Trophoblast cell (in vitro differentiated cells and primary cell): Measurements from ENCODE around the gene NLRC5.

ENCODE experiments used
- DNase-seq, 2 donors: peaks; one replicate each; pipeline ENCODE4 v3.0.0-alpha.2; 2016
- H2AFZ ChIP-seq: 2 replicates; pipeline ENCODE4 v1.6.1; 2013; ENCODE audit warnings: low read length, moderate library complexity, mild to moderate bottlenecking; ENCODE audit not compliant: insufficient read depth, poor library complexity
- H2AK5ac ChIP-seq: 2 replicates; pipeline ENCODE4 v1.6.1; 2013; ENCODE audit warnings: mild to moderate bottlenecking, low read length
- H2BK120ac ChIP-seq: 2 replicates; pipeline ENCODE4 v1.6.1; 2013; ENCODE audit warnings: low read length, mild to moderate bottlenecking, moderate library complexity; ENCODE audit not compliant: insufficient read depth, poor library complexity
- H2BK12ac ChIP-seq: 2 replicates; pipeline ENCODE4 v1.6.1; 2013; ENCODE audit warnings: mild to moderate bottlenecking, low read length, moderate library complexity
- H2BK5ac ChIP-seq: 2 replicates; pipeline ENCODE4 v1.6.1; 2013; ENCODE audit warnings: low read length, low read depth, moderate library complexity, mild to moderate bottlenecking; ENCODE audit not compliant: poor library complexity
- H3K14ac ChIP-seq: 2 replicates; pipeline ENCODE4 v1.6.1; 2013; ENCODE audit warnings: mild to moderate bottlenecking, low read length
- H3K18ac ChIP-seq: 2 replicates; pipeline ENCODE4 v1.6.1; 2013; ENCODE audit warnings: mild to moderate bottlenecking, low read length
- H3K23ac ChIP-seq: 2 replicates; pipeline ENCODE4 v1.6.1; 2013; ENCODE audit warnings: low read length
- H3K27ac ChIP-seq: 2 replicates; pipeline ENCODE4 v1.5.1; 2013; ENCODE audit warnings: low read depth, mild to moderate bottlenecking, inconsistent platforms, low read length, moderate library complexity
- H3K27me3 ChIP-seq: 2 replicates; pipeline ENCODE4 v1.6.1; 2013; ENCODE audit warnings: inconsistent platforms, mild to moderate bottlenecking, low read length, moderate library complexity; ENCODE audit not compliant: insufficient read depth
- H3K36me3 ChIP-seq, 2 experiments: 1 replicate in 1 of 2; 2 replicates in 1 of 2; pipeline ENCODE4 v1.6.1; 2013; ENCODE audit warnings: low read length in 2 of 2, mild to moderate bottlenecking in 2 of 2, moderate library complexity in 1 of 2; ENCODE audit not compliant: insufficient read depth in 2 of 2, control insufficient read depth in 1 of 2
- H3K4ac ChIP-seq: 2 replicates; pipeline ENCODE4 v1.6.1; 2013; ENCODE audit warnings: low read depth, mild to moderate bottlenecking, low read length, moderate library complexity
- H3K4me1 ChIP-seq, 2 experiments: 1 replicate in 1 of 2; 2 replicates in 1 of 2; pipeline ENCODE4 v1.6.1; 2013; ENCODE audit warnings: low read length in 2 of 2, mild to moderate bottlenecking in 2 of 2, moderate library complexity in 1 of 2; ENCODE audit not compliant: insufficient read depth in 2 of 2, control insufficient read depth in 1 of 2
- H3K4me2 ChIP-seq: 2 replicates; pipeline ENCODE4 v1.6.1; 2013; ENCODE audit warnings: inconsistent platforms, mild to moderate bottlenecking, low read length, moderate library complexity
- H3K4me3 ChIP-seq: 2 replicates; pipeline ENCODE4 v1.5.1; 2013; ENCODE audit warnings: mild to moderate bottlenecking, low read depth, low read length, inconsistent platforms
- H3K79me1 ChIP-seq: one replicate; pipeline ENCODE4 v1.6.1; 2013; ENCODE audit warnings: low read length
- H3K79me2 ChIP-seq: 2 replicates; pipeline ENCODE4 v1.6.1; 2013; ENCODE audit warnings: low read length, mild to moderate bottlenecking; ENCODE audit not compliant: control insufficient read depth, insufficient read depth, poor library complexity
- H3K9ac ChIP-seq: 2 replicates; pipeline ENCODE4 v1.6.1; 2013; ENCODE audit warnings: mild to moderate bottlenecking, low read length
- H3K9me3 ChIP-seq: 2 replicates; pipeline ENCODE4 v1.6.1; 2013; ENCODE audit warnings: low read depth, mild to moderate bottlenecking, control low read depth, inconsistent platforms, low read length; ENCODE audit not compliant: insufficient read depth
- H4K12ac ChIP-seq: 2 replicates; pipeline ENCODE4 v1.6.1; 2013; ENCODE audit warnings: low read depth, mild to moderate bottlenecking, low read length, moderate library complexity
- H4K8ac ChIP-seq: 2 replicates; pipeline ENCODE4 v1.6.1; 2013; ENCODE audit warnings: low read depth, mild to moderate bottlenecking, low read length, moderate library complexity
- H4K91ac ChIP-seq: one replicate; pipeline ENCODE4 v1.6.1; 2013; ENCODE audit warnings: low read depth, mild to moderate bottlenecking, low read length, moderate library complexity
- WGBS: extraction: QIAGEN DNeasy Blood & Tissue Kit; methylation state at CpG from one replicate; pipeline ENCODE4 v1.1.7; 2013; ENCODE audit warnings: missing lambda C conversion rate; ENCODE audit not compliant: insufficient read length, insufficient coverage; ENCODE audit errors: extremely low coverage; 5-methylcytosine and 5-hydroxymethylcytosine counted together

The NLRC5 gene

GRCh38 chr16:57104706-57105105, 115.3 kb downstream of the NLRC5 start:
- Histone ChIP-seq H2BK5ac (no peak overlapping the region), H3K9me3 (peaks cover 3% of the 10 kb centered on the region), H3K4me3 (no peak overlapping the region), H3K4me1 (peaks cover 3 to 8% of the 10 kb centered on the region in 2 experiments), H2BK12ac (no peak overlapping the region), H3K23ac (no peak overlapping the region), H3K79me1 (no peaks in the 10 kb centered on the region), H2AK5ac (no peak overlapping the region), H2BK120ac (no peak overlapping the region), H4K8ac (no peak overlapping the region), H3K14ac (no peak overlapping the region), H3K79me2 (no peaks in the 10 kb centered on the region), H3K27me3 (no peaks in the 10 kb centered on the region), H3K27ac (no peak overlapping the region), H4K12ac (no peak overlapping the region), H4K91ac (no peak overlapping the region), H3K9ac (no peak overlapping the region), H2AFZ (no peak overlapping the region), H3K36me3 (peaks cover 1 to 2% of the 10 kb centered on the region in 2 experiments), H3K18ac (no peak overlapping the region), H3K4ac (no peak overlapping the region), H3K4me2 (no peak overlapping the region)
- DNase-seq = no peak
- WGBS = no CpG with 5 or more reads among the region's 3 CpGs

GRCh38 chr16:57105184-57105583, 115.8 kb downstream of the NLRC5 start:
- Histone ChIP-seq H3K36me3 (peaks cover 1 to 2% of the 10 kb centered on the region in 2 experiments), H2BK12ac (no peak overlapping the region), H3K9ac (no peak overlapping the region), H2AK5ac (no peak overlapping the region), H2BK120ac (no peak overlapping the region), H4K8ac (no peak overlapping the region), H3K79me2 (no peaks in the 10 kb centered on the region), H3K18ac (no peak overlapping the region), H4K12ac (no peak overlapping the region), H3K27me3 (no peaks in the 10 kb centered on the region), H3K4me1 (peaks cover 6 to 11% of the 10 kb centered on the region in 2 experiments), H3K27ac (no peak overlapping the region), H3K14ac (no peak overlapping the region), H3K79me1 (no peaks in the 10 kb centered on the region), H3K23ac (no peak overlapping the region), H2AFZ (no peak overlapping the region), H3K9me3 (peaks cover 3% of the 10 kb centered on the region), H3K4me2 (no peak overlapping the region), H3K4me3 (no peak overlapping the region), H3K4ac (no peak overlapping the region), H4K91ac (no peak overlapping the region), H2BK5ac (no peak overlapping the region)
- no peak for DNase-seq
- WGBS = no CpG with 5 or more reads among the region's 7 CpGs

GRCh38 chr16:57106767-57107166, 117.4 kb downstream of the NLRC5 start:
- WGBS = no CpG with 5 or more reads among the region's 2 CpGs
- Histone ChIP-seq H3K14ac (no peak overlapping the region), H3K23ac (no peak overlapping the region), H3K27ac (no peak overlapping the region), H2BK120ac (no peak overlapping the region), H3K4me3 (no peak overlapping the region), H2BK5ac (no peak overlapping the region), H3K79me2 (no peaks in the 10 kb centered on the region), H4K91ac (no peak overlapping the region), H4K12ac (no peak overlapping the region), H2AFZ (no peak overlapping the region), H3K9ac (no peak overlapping the region), H3K79me1 (no peaks in the 10 kb centered on the region), H3K9me3 (peaks cover 3% of the 10 kb centered on the region), H3K36me3 (peaks cover 1 to 2% of the 10 kb centered on the region in 2 experiments), H3K18ac (no peak overlapping the region), H3K4me1 (peaks cover 6 to 11% of the 10 kb centered on the region in 2 experiments), H3K4me2 (no peak overlapping the region), H2AK5ac (no peak overlapping the region), H3K4ac (no peak overlapping the region), H2BK12ac (no peak overlapping the region), H4K8ac (no peak overlapping the region), H3K27me3 (no peaks in the 10 kb centered on the region)
- DNase-seq = no peak

- H3K23ac ChIP-seq = no peak overlapping the region
- no peak overlapping the region for H2AFZ ChIP-seq
- no peak for DNase-seq
These were observed 118.1 kb downstream of the NLRC5 start for GRCh38 chr16:57107321-57107922.

More at GRCh38 chr16:57107321-57107922, 118.1 kb downstream of the NLRC5 start:
- Histone ChIP-seq H3K4me2 (no peak overlapping the region), H3K79me1 (no peaks in the 10 kb centered on the region), H3K4me3 (no peak overlapping the region), H3K4me1 (peaks cover 11% of the 10 kb centered on the region in 2 experiments), H4K12ac (no peak overlapping the region), H3K9me3 (peaks cover 3% of the 10 kb centered on the region), H2BK5ac (no peak overlapping the region), H2BK12ac (no peak overlapping the region), H2AK5ac (no peak overlapping the region), H3K79me2 (no peaks in the 10 kb centered on the region), H4K8ac (no peak overlapping the region), H3K27ac (no peak overlapping the region), H2BK120ac (no peak overlapping the region), H3K14ac (no peak overlapping the region), H3K4ac (no peak overlapping the region), H3K9ac (no peak overlapping the region), H3K27me3 (no peaks in the 10 kb centered on the region), H3K18ac (no peak overlapping the region), H4K91ac (no peak overlapping the region), H3K36me3 (peaks cover 1 to 2% of the 10 kb centered on the region in 2 experiments)
- no CpG with 5 or more reads among the region's 9 CpGs for WGBS
